Measurements from ENCODE around the gene DAZAP2.
"Not testable (repeated sequence)": the region's sequence is repeated elsewhere in the genome, so short reads cannot be mapped to it uniquely, and the experiment has no call there.

Gene DAZAP2

DNA sequence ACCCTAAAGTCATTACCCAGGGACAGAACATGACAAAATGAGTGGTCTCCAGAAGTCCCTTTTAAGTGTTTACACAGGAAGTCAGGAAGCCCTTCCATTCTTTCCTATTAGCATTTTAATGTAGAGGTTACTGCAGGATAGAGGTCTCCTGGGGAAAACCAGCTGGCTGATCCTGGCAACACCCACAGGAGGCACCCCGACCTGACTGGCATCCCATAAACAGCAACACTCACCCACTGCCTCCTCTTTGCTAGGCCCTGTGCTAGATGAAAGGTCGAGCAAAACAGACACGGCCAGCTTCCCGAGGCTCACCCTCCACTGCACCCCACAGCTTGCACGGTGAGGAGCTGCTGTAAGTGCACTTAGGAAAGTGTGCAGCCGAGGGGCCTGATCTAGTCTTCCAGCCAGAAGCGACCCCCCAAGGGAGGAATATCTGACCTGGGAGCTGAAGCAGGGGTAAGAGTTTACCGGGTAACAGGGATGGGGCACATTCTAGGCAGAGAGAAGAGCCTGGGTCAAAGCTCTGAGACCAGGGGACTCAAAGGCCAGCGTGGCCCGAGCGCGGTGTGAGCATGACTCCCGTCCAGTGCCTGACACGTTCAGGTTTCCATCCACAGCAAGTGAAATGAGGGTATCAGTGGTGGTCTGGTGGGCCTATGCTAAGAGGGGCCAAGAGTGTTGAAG is 9.0 kb downstream of the DAZAP2 start:
- no peak for DNase-seq

DNA sequence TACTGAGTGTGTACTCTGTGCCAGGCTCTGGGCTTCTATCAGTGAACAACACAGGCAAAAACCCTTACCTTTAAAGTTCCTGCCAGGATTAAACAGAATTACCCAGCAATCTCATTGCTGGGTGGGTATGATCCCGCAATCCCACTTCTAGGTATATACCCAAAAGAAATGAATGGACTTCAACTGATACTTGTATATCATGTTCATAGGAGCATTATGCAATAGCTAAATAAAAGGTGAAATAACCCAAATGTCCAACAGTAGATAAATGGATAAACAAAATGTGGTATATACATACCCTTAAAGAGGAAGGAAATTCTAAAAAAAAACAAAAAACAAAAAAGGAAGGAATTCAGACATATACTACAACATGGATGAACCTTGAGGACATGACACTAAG is 14.7 kb downstream of the DAZAP2 start:
- no peak for DNase-seq

DNA sequence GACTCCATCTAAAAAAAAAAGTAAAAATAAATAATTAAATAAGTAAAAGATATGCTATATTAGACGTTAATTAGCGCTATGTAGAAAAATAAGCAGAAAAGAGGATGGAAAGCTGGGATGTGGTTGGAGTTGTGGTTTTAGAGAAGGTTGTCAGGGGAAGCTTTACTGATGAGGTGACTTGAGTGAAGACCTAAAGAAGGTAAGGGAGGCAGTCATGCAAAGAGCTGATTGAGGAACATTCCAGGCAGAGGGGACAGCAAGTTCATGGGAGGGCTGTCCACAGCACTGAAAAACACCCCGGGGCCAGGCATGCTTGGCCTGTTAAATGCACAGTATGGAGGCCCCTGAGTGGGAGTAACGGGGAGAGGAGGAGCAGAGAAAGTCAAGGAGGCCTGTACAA is 15.9 kb downstream of the DAZAP2 start:
- DNase-seq, result no peak

DNA sequence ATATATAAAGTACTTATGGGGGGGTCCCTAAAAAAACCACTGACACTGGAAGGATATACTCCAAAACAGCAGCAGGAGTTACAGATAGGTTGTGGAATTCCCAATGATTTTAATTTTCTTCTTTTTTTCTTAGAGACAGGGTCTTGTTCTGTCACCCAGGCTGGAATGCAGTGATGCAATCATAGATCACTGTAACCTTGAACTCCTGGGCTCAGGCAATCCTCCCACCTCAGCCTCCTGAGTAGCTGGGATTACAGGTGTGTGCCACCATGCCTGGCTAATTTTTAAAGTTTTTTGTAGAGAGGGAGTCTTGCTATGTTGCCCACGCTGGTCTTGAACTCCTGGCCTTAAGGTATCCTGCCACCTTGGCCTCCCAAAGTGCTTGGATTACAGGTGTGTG is 21.0 kb downstream of the DAZAP2 start:
- not testable (repeated sequence) for DNase-seq

DNA sequence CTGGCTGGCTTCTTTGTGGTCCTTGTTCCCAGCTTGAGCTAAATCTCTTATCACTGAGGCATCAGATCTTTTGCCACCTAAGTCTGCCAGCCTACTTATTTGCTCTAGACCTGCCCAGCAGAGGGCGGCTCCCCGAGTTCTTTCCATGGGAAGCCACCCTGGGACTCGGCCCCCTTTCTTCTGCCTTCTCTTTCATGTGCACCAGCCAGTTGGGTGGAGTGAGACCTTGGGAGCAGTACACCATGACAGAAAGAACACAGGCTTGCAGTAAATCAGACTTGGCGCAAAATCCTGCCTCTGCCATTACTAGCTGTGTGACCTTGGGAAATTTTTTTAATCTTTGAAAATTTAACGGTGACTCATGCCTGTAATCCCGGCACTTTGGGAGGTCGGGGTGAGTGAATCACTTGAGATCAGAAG is 24.1 kb downstream of the DAZAP2 start:
- peak; percentile 31 to 78 (median 62) for DNase-seq

DNA sequence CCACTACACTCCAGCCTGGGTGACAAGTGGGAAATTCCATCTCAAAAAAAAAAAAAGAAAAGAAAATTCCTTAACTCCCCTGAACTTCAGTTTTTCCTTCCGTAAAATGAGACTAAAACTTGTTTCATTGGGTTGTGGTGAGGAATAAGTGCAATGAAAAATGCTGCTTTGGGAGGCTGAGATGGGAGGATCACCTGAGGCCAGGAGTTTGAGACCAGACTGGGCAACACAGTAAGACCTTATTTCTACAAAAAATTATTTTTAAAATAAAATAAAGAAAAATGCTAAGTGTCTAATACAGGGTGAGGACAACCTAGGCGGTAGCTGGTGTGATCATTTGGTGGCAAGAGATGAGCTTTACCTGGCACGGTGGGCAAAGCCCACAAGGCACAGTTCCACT is 24.7 kb downstream of the DAZAP2 start:
- DNase-seq, result no peak

DNA sequence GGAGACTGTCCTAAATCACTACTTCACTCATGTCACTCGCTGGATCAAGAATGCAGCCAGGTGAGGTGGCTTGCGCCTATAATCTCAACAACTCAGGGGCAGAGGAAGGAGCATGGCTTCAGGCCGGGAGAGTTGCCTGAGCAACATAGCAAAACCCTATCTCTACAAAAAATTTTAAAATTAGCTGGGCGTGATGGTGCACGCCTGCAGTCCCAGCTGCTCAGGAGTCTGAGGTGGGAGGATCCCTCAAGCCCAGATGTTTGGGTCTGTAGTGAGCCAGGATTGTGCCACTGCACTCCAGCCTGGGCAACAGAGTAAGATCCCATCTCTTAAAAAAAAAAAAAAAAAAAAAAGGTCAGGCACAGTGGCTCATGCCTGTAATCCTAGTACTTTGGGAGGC is 25.7 kb downstream of the DAZAP2 start:
- no peak for DNase-seq

DNA sequence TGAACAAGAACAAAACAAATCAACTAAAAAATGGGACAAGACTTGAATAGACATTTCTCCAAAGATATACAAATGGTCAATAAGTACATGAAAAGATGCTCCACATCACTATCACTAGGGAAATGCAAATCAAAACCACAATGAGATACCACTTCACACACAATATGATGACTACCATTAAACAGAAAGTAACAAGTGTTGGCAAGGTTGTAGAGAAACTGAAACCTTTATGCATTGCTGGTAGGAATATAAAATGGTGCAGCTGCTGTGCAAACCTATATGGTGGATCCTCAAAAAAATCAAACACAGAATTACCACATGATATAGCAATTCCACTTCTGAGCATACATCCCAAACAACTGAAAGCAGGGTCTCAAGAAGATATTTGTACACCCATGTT is 26.4 kb downstream of the DAZAP2 start:
- no peak for DNase-seq

DNA sequence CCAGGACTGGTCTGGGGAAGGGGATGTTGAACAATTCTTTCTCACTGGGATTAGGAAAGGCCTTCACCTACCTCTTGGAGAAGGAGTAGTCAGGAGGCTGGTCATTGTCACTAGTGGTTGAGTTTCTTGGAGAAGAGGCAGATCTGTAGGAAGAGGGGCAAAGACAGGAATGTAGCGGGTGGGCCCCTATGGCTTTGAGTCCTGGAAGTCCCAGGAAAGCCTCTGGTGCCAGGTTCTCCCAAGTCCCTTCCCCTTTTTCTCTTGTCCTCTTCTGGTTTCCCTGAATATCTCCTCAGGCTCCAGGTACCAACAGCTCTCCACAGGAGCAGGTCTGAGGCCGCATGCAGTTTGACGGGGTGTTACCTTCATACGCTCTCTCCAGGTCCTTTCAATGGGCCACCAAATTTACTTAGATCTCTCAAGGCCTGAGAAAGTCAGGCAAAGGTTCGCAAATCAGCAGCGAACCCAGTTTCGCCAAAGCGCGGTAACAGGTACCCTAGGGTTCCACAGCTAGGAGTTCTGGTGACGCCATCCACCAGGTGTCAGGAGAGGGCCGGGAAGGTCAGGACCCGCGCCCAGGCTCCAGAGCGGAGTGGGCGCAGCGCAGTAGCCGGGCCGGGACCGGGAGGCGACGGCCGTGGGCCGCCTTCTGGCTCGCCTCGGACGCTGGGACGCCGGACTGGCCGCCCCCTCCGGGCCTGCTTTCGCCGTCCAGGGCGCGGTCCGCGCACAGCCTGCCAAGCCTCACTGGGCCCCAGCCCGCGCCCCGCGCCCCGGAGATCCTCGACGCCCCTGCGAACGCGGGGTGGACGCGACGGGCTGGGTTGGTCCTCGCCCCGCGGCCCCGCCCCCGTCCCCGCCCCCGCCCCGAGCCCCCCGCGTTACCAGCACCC is 30.8 kb downstream of the DAZAP2 start:
- peak in 3 of 4 experiments; percentile 9 to 55 (median 42) for DNase-seq

DNA sequence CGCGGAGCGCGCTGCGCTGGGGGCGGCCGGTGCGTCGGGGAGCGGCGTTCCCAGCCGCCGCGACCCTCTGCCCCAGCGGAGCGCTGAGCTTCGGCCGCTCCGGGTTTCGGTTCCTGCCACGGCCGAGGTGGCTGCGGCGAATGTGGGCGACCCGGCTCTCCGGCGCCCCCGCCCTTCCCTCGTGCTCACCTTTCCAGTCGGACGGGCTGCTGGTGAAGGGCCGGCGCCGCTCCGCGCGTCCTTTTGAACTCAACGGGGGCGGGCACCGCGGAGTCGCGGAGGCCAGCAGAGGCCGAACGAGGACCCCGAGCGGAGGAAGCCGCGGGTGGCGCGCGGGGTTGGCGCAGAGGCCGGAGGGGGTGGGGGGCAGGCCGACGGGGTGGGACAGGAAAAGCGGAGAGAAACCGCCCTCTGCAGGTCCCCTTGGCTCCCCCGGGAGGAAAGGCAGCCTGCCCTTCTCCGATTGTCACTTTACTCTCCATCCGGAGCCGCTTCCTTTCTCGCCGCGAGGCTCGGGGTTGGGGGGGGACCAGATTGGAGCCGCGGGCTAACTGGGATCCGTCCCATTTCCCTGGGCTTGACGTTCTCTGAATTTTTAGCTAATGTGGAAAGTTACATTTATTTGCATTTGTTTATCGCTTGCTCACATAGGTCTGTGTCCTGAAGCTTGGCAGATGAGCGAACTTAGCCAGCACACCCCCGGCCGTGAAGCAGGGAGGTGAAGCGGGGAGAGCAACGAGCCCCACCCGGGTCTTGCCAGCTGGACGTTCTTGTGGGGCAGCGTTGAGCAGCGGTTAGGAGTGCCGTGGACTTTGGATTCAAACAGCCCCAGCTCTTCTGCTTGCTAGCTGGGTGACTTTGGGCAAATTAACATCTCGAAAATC is 31.7 kb downstream of the DAZAP2 start, which contains the start of gene SMAGP:
Gene SMAGP (minus strand): TSS at position 349 of the 884 bp plus-strand sequence. CDS start 1,137 bp downstream, outside the sequence.
- peak; percentile 34 to 73 (median 56) for DNase-seq

DNA sequence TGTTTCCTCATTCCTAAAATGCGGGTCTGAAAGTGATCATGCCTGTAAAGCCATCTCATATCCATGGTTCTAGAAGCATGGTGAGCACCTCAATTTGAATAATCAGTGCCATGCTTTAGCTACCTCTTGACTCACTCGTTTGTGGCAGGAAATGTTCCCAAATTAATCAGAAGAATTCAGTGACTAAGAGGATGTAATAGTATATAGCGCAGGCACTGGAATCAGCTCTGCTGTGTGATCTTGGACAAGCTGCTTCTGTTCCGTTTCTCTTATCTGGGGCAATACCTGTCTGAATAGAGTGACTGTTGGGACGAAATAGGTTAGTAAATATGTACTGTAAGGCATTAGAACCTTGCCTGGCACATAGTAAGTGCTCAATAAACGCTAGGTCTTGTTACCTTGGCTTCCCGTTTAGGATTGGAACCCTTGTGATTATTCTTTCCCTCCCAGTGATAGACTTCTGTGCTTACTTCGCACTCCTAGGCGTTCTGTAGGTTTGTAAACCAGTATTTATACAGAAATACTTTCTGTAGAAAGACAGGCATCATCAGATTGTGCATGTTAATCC is 32.4 kb downstream of the DAZAP2 start:
- peak in 1 of 4 experiments; percentile 22 for DNase-seq

DNA sequence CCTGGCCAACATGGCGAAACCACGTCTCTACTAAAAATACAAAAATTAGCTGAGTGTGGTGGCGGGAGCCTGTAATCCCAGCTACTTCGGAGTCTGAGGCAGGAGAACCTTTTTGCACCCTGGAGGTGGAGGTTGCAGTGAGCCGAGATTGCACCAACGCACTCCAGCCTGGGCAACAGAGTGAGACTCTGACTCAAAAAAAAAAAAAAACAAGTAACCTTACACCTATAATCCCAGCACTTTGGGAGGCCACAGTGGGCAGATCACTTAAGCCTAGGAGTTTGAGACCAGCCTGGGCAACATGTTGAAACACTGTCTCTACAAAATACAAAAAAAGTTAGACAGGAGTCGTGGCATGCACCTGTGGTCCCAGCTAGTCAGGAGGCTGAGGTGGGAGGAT is 34.2 kb downstream of the DAZAP2 start:
- not testable (repeated sequence) for DNase-seq

DNA sequence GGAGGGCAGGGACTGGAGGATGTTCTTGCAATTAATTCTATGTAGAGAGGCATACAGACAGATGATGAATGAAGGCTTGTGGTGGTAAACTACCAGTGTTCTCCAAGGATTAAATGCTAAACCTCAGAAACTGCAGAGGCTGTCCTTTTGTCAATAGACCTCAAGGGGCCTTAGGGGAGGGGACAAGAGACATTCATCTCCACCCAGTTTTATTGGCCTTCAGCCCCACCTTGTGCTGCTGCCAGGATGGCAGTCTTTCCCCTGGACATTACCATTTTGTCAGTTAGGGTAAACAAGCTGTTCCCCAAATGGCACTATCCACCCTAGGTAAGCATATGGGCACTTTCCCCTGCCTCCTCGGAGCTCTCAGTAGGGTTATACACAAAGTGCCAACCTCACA is 36.5 kb downstream of the DAZAP2 start:
- no peak for DNase-seq

DNA sequence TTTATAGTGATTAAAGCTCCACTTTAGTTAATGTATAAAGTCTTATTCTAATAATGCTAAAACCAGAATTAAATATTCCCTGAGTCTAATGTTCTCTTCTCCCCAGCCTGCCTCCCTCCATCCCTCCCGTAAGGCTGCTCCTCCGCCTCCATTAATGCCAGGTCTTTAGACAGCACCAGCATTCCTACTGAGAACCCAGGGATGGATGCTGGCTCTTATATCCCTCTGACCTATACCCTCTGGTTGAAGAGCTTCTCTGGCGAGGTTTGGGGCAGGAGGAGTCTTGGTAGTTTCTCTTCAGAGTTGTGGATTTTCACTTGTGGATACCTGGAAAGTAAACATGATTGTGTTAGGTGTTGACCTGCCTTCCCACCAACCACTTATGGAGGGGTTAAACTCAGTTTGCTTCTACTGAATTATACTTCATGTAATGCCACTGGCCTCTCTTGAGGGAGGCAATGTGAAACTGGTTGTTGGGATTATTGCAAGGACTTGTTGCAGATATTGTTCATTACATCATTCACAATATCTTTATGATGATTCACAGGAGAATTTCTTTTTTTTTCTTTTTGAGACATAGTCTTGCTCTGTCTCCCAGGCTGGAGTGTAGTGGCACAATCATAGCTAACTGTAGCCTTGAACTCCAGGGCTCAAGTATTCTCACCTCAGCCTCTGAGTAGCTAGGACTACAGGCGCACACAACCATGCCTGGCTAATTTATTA is 42.7 kb downstream of the DAZAP2 start:
- DNase-seq, result no peak

DNA sequence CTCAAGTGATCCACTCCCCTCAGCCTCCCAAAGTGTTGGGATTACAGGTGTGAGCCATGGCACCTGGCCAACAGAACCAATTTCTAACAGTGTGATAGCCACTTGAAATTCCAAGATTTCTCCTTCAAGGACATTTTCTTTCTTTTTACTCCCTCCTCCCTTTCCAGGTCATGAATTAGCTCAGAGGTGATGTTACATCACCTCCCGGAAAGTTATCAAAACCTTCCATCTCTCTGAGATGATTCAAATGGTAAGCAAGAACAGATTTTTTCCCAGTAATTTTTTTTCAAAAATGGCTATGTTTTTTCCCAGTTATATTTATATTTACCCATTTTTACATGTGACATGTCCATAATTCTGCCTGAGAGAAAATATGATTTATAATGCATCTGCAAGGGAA is 47.2 kb downstream of the DAZAP2 start:
- DNase-seq, result no peak

DNA sequence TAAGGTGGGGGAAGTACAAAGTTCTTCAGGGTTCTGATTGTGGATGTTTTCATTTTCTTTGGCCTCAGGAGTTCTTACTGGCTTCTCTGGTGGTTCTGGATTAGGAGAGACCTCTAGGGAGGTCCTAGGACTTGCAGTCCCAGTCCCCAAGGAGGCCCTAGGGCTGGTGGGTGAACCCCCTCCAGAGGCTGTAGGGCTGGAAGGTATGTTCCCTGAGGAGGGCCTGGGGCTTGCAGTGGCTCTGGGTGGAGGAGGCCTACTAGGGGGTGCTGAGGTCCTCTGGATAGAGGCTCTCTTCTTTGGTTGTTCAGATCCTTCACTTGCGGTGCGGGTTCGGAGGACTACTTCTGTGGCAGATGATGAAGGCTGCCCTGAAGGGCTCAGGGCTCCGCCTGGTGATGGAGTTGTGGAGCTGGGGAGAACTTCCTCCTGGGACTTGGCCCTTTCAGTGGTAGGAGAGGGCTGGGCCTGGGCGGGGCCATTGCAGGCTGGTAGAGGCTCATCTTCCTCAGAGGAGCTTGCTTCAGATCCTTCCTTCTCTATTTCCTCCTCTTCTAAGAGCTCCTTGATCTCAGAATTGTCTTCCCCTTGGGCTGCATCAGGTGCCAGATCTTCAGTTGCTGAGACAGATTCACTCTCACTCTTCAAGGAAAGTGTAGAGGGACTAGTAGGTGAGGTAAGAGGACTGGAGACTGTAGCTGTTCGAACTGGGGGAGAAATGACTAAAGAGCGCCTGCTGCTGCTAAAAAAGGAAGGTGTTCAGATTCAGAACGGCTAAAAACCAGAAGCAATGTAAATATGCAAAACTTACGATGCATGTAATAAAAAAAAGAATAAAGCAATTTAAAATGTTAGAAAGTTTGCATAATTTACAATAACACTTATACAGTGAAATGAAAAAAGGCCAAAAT is 53.2 kb downstream of the DAZAP2 start:
- peak; percentile 84 to 92 (median 90) for DNase-seq
